GM19397 (cell line): ENCODE results near the gene PITPNM3.

Experiments
- ATAC-seq: cut with Tn5 transposase; IDR thresholded peaks from one replicate; pipeline ENCODE4 v1.9.1; 2021; ENCODE audit warnings: mild to moderate bottlenecking, moderate library complexity; ENCODE audit not compliant: unreplicated experiment

Gene PITPNM3

GRCh38 chr17:6551869-6552531, 4.4 kb downstream of the PITPNM3 start:
- ATAC-seq, result no peak

GRCh38 chr17:6551356-6551755, 5.0 kb downstream of the PITPNM3 start:
- no peak for ATAC-seq

GRCh38 chr17:6549384-6550036, 6.8 kb downstream of the PITPNM3 start:
- ATAC-seq, result no peak

GRCh38 chr17:6548578-6549330, 7.6 kb downstream of the PITPNM3 start:
- no peak for ATAC-seq

GRCh38 chr17:6548034-6548433, 8.3 kb downstream of the PITPNM3 start:
- ATAC-seq, result no peak

GRCh38 chr17:6547336-6547735, 9.0 kb downstream of the PITPNM3 start:
- ATAC-seq, result no peak

- ATAC-seq, result no peak
Observed at GRCh38 chr17:6546069-6546718, 10.2 kb downstream of the PITPNM3 start.

- no peak for ATAC-seq
Observed at GRCh38 chr17:6545291-6545690, 11.1 kb downstream of the PITPNM3 start.

GRCh38 chr17:6544011-6544370, 12.4 kb downstream of the PITPNM3 start:
- no peak for ATAC-seq

- ATAC-seq, result no peak
Observed at GRCh38 chr17:6543079-6544010, 13.0 kb downstream of the PITPNM3 start.

- no peak for ATAC-seq
Observed at GRCh38 chr17:6542577-6542976, 13.8 kb downstream of the PITPNM3 start.

GRCh38 chr17:6541886-6542285, 14.5 kb downstream of the PITPNM3 start:
- ATAC-seq, result no peak

- no peak for ATAC-seq
Observed at GRCh38 chr17:6539871-6540270, 16.5 kb downstream of the PITPNM3 start.

GRCh38 chr17:6536566-6537065, 19.7 kb downstream of the PITPNM3 start:
- ATAC-seq, result no peak

- ATAC-seq, result no peak
Observed at GRCh38 chr17:6536053-6536452, 20.3 kb downstream of the PITPNM3 start.

GRCh38 chr17:6534846-6535514, 21.4 kb downstream of the PITPNM3 start:
- no peak for ATAC-seq

GRCh38 chr17:6532441-6532885, 23.9 kb downstream of the PITPNM3 start:
- ATAC-seq, result no peak

GRCh38 chr17:6531575-6531974, 24.8 kb downstream of the PITPNM3 start:
- no peak for ATAC-seq

- ATAC-seq, result no peak
Observed at GRCh38 chr17:6530324-6530920, 25.9 kb downstream of the PITPNM3 start.
